Measurements from ENCODE around the gene PAPSS2. TPM values are rescaled to one million over a fixed set of nuclear protein-coding genes. Genes with fewer than 3 reads are reported as not detected.

Gene PAPSS2
- total RNA-seq, 4 donors from 2014 or later, result 17.3 to 117 (median 88.4) TPM

DNA sequence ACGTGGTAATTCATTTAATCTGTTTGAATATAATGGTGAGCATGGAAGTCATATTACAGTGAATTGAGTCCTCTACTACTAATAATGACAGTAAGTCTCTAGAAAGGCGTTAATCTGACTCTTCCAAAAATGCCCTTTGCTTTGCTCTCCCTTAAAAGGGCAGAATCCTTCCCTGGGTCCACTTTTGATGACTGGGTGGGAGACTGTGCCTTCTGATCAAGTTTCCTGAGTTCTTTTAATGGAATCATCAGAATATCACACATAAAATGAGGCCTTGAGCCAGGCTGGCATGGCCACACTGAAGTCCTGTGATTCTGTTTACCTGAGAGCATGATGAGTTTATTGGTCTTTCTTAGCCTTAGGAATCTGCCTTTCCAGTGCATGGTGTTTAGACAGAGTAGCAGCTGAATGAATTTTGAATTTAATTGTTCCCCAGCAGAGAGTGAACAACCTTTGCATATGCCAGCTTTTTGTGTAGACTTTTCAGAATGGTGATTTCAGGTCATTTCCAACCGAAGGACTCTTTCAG is 33.3 kb downstream of the PAPSS2 start:
- no peak overlapping the region for H3K4me3 ChIP-seq
- no peaks in the 10 kb centered on the region for H3K27me3 ChIP-seq
- no peaks in the 10 kb centered on the region for H3K36me3 ChIP-seq
- WGBS, 2 donors (ENCODE audit: low coverage in 1 of 2), result 72% methylated on average over 3 of the region's 3 CpGs
- no peak for DNase-seq
- intact Hi-C loops (cut with DNase I; ENCODE audit: low total_unique reads) (no loop called here), in situ Hi-C loops (cut with MboI; ENCODE audit: low pct_ligation_motif_present in 1 of 4, low pct_unique_long_range_greater_than_20kb in 1 of 4, low sequenced_read_pairs in 3 of 4) (no loop called here)
- no peak for TF ChIP-seq POLR2AphosphoS5 (IDR thresholded peaks at IDR 0.05)
- no peak for TF ChIP-seq POLR2A (IDR thresholded peaks at IDR 0.05)
- TF ChIP-seq, protein P1, sequence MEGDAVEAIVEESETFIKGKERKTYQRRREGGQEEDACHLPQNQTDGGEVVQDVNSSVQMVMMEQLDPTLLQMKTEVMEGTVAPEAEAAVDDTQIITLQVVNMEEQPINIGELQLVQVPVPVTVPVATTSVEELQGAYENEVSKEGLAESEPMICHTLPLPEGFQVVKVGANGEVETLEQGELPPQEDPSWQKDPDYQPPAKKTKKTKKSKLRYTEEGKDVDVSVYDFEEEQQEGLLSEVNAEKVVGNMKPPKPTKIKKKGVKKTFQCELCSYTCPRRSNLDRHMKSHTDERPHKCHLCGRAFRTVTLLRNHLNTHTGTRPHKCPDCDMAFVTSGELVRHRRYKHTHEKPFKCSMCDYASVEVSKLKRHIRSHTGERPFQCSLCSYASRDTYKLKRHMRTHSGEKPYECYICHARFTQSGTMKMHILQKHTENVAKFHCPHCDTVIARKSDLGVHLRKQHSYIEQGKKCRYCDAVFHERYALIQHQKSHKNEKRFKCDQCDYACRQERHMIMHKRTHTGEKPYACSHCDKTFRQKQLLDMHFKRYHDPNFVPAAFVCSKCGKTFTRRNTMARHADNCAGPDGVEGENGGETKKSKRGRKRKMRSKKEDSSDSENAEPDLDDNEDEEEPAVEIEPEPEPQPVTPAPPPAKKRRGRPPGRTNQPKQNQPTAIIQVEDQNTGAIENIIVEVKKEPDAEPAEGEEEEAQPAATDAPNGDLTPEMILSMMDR (IDR thresholded peaks at IDR 0.05), result no peak
- TF ChIP-seq EP300 (IDR thresholded peaks at IDR 0.05; ENCODE audit: low read depth), result no peak
- H3K4me1 ChIP-seq, result peaks cover 4 to 54% (median 28%) of the 10 kb centered on the region in 4 donors
- no peaks in the 10 kb centered on the region for H3K9me3 ChIP-seq
- peak overlapping the region; percentile 36 to 80 (median 76) for H3K27ac ChIP-seq

GRCh38 chr10:87694011-87694794 is 34.5 kb downstream of the PAPSS2 start:
- in situ Hi-C loops (cut with MboI; ENCODE audit: low pct_ligation_motif_present in 1 of 4, low pct_unique_long_range_greater_than_20kb in 1 of 4, low sequenced_read_pairs in 3 of 4) (no loop called here), intact Hi-C loops (cut with DNase I; ENCODE audit: low total_unique reads) (no loop called here)
- Histone ChIP-seq H3K27me3 (no peaks in the 10 kb centered on the region), H3K9me3 (no peaks in the 10 kb centered on the region), H3K4me1 (peaks cover 4 to 56% (median 28%) of the 10 kb centered on the region in 4 donors), H3K36me3 (no peaks in the 10 kb centered on the region), H3K27ac (peak overlapping the region; percentile 75 to 81 (median 79)), H3K4me3 (no peak overlapping the region)
- no peak for TF ChIP-seq POLR2AphosphoS5 (IDR thresholded peaks at IDR 0.05)
- TF ChIP-seq, protein P1 (IDR thresholded peaks at IDR 0.05), result no peak
- TF ChIP-seq POLR2A (IDR thresholded peaks at IDR 0.05), result no peak
- no peak for TF ChIP-seq EP300 (IDR thresholded peaks at IDR 0.05; ENCODE audit: low read depth)
- peak; percentile 32 for DNase-seq
- WGBS, 2 donors (ENCODE audit: low coverage in 1 of 2), result 44 to 54% methylated on average over 4 of the region's 4 CpGs

DNA sequence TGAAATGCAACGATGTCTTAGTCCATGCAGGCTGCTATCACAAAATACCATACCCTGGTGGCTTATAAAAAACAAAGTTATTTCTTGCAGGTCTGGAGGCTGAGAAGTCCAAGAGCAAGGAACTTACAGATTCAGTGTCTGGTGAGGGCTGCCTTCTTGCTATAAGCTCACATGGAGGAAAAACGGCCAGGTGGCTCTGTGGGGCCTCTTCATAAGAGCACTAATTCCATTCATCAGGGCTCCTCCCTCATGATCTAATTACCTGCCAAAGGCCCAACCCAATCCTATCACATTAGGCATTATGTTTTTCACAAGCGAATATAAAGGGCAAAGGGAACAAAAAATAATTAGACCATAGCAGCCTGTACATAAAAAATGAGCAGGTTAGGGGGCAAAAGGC is 35.4 kb downstream of the PAPSS2 start:
- no peaks in the 10 kb centered on the region for H3K27me3 ChIP-seq
- H3K9me3 ChIP-seq, result no peaks in the 10 kb centered on the region
- WGBS, 2 donors (ENCODE audit: low coverage in 1 of 2), result 38 to 60% methylated on average over 3 of the region's 3 CpGs
- H3K27ac ChIP-seq, result peak overlapping the region; percentile 75 to 81 (median 79)
- TF ChIP-seq POLR2AphosphoS5 (IDR thresholded peaks at IDR 0.05) (no peak), POLR2A (IDR thresholded peaks at IDR 0.05) (no peak), EP300 (IDR thresholded peaks at IDR 0.05; ENCODE audit: low read depth) (no peak)
- TF ChIP-seq, protein P1 (IDR thresholded peaks at IDR 0.05), result no peak
- intact Hi-C loops (cut with DNase I; ENCODE audit: low total_unique reads), result no loop called here
- in situ Hi-C loops (cut with MboI; ENCODE audit: low pct_ligation_motif_present in 1 of 4, low pct_unique_long_range_greater_than_20kb in 1 of 4, low sequenced_read_pairs in 3 of 4), result no loop called here
- DNase-seq, result peak; percentile 28
- no peaks in the 10 kb centered on the region for H3K36me3 ChIP-seq
- peaks cover 4 to 58% (median 28%) of the 10 kb centered on the region in 4 donors for H3K4me1 ChIP-seq
- peak overlapping the region in 1 of 4 donors; percentile 18 for H3K4me3 ChIP-seq

DNA sequence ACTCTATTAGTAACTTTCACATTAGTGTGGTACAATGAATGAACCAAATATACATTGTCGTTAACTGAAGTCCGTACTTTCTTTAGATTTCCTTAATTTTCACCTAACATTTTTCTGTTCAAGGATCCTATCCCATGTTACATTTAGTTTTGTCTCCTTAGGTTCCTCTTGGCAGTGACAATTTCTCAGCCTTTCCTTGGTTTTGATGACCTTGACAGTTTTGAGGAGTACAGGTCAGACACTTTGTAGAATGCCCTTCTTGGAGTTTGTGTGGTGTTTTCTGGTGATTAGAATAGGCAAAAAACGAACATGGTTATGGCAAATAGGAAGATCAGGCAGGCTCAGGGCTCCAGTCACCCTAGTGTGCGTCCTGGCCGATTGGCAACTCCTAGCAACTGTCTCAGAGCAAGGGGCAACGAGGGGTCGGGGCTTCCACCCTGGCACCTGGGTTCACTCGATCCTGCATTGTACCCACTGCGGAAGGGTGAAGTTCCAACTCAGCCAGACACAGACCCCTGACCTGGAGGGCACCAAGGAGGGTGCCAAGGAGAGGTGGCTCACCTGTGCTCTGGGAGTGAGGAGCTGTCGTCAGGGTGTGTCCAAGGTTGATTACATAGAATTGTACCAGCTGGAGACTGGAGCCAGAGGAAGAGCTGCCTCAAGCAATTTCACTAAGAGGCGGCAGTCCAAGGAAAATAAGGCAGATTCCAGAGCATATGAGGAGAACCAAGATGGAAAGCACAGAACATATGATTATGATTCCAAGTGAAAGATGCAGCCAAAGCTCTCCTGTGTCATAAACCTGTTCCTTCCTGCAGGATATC is 37.5 kb downstream of the PAPSS2 start:
- Histone ChIP-seq H3K27me3 (no peaks in the 10 kb centered on the region), H3K9me3 (no peaks in the 10 kb centered on the region), H3K27ac (peak overlapping the region; percentile 6 to 55 (median 44)), H3K4me1 (peaks cover 7 to 66% (median 29%) of the 10 kb centered on the region in 4 donors), H3K36me3 (no peaks in the 10 kb centered on the region), H3K4me3 (no peak overlapping the region)
- TF ChIP-seq POLR2A (IDR thresholded peaks at IDR 0.05), result no peak
- no peak for TF ChIP-seq EP300 (IDR thresholded peaks at IDR 0.05; ENCODE audit: low read depth)
- no peak for TF ChIP-seq POLR2AphosphoS5 (IDR thresholded peaks at IDR 0.05)
- TF ChIP-seq, protein P1 (IDR thresholded peaks at IDR 0.05), result no peak
- intact Hi-C loops (cut with DNase I; ENCODE audit: low total_unique reads), result no loop called here
- WGBS, 2 donors (ENCODE audit: low coverage in 1 of 2), result 68 to 73% methylated on average over 5 to 10 of the region's 11 CpGs
- peak; percentile 41 for DNase-seq
- in situ Hi-C loops (cut with MboI; ENCODE audit: low pct_ligation_motif_present in 1 of 4, low pct_unique_long_range_greater_than_20kb in 1 of 4, low sequenced_read_pairs in 3 of 4), result no loop called here

All from transverse colon (tissue), 4 donors.